NCI-H69 (cell line): ENCODE results near the gene CPZ.

Source experiments
- DNase-seq: peaks from one replicate; lab custom pipeline; 2025; lab: John Stamatoyannopoulos, UW

Gene CPZ

GRCh38 chr4:8639777-8640720 lies 47.5 kb downstream of the CPZ start:
- no peak for DNase-seq

DNA sequence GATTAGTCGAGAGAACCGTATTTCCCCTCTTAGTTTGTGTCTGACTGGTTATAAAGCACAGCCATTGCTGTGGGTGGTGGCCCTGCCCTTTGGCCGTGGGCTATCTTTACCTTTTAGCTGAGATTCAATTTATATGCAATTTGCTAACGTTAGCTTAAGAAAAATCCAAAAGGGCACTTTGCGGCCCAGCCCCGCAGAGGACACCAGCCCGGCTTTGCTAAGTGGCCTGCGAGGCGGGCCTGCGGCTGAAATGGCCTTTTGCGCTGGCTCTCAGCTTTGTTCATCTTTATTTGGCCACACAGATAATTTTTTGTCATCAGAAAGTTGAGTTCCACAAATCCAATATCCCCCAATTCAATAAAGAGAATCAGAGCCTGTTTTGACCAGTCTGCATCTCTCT lies 48.3 kb downstream of the CPZ start:
- no peak for DNase-seq

- DNase-seq: no peak
Observed at GRCh38 chr4:8641256-8641655, 48.7 kb downstream of the CPZ start.

DNA sequence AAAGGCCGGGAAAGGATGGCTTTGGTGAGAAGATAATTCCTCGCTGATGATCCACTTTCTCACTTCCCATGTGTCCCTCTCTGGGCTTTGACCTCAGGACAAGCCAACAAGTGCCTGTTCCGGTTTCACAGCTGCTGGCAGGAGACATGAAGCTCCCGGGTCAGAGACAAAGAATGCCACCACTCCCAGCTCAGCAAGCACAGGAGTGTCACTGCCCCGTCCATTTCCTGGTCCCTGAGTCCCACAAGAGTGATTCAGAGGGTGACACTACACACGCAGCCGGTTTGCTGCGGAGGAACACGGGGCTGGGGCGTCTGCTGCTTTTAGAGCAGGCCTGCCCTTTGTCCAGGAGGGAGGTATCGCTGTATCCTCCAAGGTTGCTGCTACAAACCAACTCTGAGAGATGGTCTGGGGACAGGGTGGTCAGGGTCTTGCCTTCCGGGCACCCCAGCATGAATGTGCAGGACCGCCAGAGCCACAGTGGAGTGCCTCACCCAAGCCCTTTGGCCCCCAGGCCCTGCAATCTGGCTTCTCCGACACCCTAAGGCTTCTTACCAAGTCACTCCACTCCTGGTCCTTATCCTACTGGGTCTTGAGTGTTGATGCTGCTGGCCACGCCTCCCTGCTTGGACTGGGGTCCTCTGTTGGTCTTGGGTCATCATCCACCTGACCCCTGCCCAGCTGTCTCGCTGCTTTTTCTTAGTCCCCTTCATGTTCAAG lies 49.5 kb downstream of the CPZ start:
- no peak for DNase-seq

DNA sequence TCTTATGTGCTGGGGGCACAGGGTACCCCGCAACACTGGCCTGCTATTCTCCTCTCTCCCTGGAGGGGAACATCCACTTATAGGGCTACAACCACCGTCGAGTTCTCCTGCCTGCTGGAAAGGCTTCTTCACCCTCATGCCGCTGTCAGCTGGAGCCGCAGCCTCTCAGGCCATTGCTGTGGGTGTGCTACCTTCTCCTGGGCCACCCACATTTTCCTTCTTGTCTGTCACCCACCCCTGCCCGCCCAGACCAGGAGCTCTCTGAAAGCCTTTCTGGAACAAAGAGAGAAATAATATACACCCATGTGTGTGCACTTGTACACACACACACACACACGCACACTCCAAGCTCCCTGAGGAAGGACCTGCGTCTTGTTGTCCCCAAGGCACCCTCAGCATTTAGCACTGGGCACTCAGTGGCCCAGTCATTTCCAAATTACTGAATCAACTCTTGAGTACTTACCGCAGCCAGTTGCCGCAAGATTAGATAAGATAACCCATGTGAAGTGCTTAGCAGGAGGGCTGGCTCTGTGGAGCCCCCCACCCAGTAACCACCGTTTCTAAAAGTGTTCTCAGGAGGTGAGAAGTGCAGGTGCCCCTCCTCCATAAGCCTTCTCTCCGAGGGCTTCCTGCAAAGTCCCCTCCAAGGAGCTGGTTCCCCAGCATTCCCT lies 50.2 kb downstream of the CPZ start:
- DNase-seq: no peak

DNA sequence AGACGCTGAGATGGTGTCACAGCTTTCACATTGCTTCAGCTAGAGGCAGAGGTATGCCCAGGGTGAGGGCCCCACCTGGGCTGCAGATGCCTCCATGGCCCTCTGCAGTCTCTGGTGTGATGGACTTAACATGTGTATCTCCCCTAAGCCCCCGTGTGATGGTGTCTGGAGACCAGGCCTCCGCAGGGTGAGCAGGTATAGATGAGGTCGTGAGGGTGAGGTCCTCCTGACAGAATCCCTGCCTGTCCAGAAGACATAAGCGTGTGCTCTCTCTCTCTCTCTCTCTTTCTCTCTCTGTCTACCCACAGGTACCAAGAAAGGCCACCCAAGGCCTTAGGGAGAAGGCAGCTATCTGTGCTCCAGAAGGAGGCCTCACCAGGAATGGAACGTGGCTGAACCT lies 50.9 kb downstream of the CPZ start:
- DNase-seq: no peak

- DNase-seq: no peak
Observed at GRCh38 chr4:8643986-8644385, 51.4 kb downstream of the CPZ start.

- no peak for DNase-seq
Observed at GRCh38 chr4:8644461-8644891, 51.9 kb downstream of the CPZ start.

GRCh38 chr4:8644966-8645752 lies 52.6 kb downstream of the CPZ start:
- DNase-seq: no peak

DNA sequence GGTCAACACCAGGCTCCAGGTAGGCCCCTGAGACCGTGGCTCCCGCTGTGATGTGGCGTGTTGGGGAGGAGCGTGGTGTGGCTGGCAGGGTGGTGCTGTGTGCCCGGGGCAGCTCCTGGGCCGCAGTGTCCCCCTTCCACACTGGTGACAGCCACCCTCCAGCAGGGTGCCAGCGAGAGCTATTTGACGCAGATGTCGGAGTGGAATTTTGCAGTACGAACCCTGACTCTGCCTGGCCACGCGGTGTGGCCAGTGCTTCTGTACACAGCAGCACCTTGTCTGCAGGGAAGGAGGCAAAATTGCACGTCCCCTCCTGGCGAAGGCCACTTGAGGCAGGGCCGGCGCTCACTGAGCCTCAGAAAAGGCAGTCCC lies 53.2 kb downstream of the CPZ start:
- DNase-seq: no peak

- peak; percentile 91 for DNase-seq
Observed at GRCh38 chr4:8646296-8647093, 53.9 kb downstream of the CPZ start.

DNA sequence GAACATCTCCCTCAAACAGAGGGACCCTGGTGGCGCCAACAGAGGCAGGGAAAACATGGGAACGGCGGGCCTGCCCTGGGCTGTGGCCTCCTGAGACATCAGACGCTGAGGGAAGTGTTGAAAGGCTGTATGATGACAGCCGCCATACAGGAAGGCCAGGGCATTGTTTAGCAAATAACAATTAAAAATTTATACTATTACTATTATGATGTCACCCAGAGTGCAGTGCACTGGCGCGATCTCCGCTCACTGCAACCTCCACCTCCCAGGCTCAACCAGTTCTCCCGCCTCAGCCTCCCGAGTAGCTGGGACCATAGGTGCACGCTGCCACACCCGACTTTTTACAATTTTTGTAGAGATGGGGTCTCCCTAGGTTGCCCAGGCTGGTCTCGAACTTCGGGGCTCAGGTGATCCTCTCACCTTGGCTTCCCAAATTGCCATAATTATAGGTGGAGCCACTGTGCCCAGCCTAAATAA lies 54.6 kb downstream of the CPZ start:
- peak; percentile 76 for DNase-seq

DNA sequence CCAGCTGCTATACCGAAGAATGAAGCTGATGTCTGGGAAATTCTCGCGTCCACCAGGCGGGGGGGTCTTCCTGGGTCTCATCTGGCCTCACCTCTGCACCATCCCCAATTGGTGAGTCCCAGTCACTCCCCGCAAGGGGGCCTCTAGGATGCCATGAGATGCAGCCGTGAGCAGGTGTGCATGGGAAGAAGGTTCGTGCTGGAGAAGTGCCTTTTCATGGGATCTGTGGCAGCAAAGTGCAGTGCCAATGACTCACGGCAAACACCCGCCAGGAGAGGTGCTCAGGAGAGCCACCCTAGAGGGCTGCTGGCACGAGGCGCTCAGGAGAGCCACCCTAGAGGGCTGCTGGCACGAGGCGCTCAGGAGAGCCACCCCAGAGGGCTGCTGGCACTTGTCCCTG lies 55.1 kb downstream of the CPZ start:
- peak; percentile 55 for DNase-seq

GRCh38 chr4:8648296-8648695 lies 55.7 kb downstream of the CPZ start:
- DNase-seq: no peak

DNA sequence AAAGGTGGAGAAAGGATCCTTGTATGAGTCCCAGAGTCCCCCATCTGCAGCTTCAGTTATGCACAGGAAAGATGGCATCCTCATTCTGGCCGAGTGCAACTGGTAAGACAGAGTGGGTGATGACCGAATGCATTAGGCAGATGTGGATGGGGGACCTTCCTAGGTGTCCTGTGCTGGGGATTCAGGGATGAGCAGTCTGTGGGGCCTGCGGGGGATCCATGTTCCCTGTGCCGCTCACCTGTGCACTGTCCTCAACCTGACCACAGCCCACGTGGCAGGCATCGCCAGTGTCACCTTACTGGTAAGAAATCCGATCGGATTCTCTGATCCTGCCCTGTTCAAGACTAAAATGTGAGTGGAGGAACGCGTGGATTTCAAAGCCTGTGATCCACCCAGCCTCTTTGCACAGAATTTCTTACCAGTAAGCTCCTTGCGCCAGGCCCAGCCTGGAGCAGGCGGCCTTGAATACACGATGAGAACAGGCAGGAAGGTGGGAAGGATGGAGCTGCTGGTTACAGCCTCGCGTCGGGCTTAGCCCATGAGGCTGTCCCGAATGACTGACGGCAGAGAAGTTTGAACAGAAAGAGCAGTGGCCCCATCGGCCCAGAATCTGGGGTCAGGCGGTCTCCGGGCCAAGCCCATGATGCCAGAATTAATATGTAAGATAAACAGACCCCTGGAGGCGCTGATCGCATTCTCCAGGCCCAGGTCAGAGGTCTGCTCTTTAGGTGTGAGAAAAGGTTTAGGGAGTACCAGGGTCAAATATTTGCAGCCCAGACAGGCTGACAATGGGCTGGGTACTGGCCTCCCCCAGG lies 56.5 kb downstream of the CPZ start:
- DNase-seq: no peak

GRCh38 chr4:8649631-8650361 lies 57.2 kb downstream of the CPZ start:
- no peak for DNase-seq

DNA sequence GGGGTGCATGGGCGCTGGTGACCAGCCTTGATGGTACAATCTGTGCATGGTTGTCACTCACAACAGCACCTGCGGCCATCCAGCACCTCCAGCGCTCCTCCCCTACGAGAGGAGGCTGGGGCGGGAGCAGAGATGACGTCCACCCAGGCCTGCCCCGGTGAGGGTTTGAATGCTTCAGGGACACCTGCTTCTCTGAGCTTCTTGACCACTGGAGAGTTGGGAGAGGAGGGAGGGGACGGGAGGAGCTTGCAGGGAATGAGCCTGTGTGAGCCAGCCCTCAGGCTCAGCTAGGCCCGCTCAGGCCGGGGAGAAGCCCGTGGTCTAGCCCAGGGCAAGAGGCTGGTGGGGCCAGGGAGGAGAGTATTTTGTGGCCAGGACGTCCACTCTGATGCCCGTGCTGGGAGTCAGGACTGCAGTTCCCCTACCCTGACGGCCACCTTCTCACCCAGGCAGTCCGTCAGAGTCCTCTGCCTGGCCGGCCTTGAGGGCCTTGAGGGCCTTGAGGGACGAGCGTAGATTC lies 59.2 kb downstream of the CPZ start:
- no peak for DNase-seq

DNA sequence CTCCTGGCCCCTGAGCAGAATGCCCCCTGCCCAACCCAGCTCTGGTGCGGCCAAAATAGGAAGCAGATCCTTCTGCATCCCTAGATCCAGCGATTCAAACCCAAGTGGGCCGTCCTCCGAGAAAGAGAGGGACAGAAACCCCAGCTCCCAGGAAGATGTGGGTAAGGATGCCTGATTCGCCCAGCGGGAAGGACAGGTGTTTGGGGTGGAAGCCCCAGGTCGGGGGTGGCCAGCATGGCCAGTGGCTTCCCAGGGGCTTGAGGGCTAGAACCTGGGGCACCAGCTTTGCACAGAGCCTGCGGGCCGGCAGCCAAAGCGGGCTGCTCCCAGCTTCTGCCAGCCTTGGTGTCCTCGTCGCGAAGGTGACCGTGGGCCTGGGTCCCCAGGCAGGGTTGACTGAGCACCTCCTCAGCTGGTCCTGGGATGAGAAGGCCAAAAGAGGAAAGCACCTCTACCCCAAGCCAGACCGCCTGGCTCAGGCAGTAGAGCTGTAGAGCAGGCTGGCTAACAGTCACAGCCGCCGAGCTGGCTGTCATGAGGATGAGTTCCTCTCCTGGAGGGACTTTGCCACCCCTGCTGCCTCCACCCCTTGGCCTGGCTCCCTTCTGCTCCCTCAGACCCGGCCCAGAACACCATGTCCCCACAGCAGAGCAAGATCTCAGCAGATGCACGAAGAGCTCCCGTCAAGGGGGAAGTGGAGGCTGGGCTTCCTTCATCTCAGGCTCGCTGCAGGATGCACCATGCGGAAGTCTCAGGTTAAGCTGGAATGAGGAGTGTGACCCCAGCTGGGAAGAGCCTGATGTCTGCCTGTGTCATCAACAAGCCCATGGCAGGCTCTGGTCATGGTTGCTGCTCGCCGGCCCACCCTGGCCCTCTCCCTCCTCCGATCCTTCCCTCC lies 59.9 kb downstream of the CPZ start:
- no peak for DNase-seq
